Urothelium cell line (cell line): ENCODE data around the gene S100A7A.
"Not testable (repeated sequence)": the region's sequence is repeated elsewhere in the genome, so short reads cannot be mapped to it uniquely, and the experiment has no call there.

Experiments used
- DNase-seq: peaks from one replicate; pipeline ENCODE4 v3.0.0; 2011; ENCODE audit warnings: low spot score, mixed read lengths
- FAIRE-seq: peaks from 2 replicates; lab custom pipeline; 2011; peaks lifted over from hg19 to GRCh38; lab: Jason Lieb, UNC

S100A7A gene

DNA sequence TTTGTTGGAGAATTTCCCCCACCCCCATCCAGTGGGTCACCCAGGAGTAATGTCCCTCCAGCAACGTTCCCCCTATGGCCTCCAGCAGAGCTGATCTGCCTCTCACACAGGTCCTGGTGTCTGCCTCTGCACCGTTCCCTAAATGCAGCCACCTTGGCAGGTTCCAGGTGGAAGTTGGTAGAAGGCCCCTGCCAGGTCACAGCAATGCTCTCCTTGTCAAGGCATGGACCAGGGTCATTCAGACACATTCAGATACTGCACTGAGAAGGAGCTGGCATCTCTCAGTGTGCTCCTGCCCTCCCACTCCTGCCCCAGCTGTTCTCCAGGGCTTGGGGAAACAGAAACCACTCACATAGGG is 3.1 kb downstream of the S100A7A start:
- not testable (repeated sequence) for DNase-seq, FAIRE-seq

GRCh38 chr1:153420306-153420705 is 4.0 kb downstream of the S100A7A start:
- FAIRE-seq (peak; percentile 58), DNase-seq (no peak)

DNA sequence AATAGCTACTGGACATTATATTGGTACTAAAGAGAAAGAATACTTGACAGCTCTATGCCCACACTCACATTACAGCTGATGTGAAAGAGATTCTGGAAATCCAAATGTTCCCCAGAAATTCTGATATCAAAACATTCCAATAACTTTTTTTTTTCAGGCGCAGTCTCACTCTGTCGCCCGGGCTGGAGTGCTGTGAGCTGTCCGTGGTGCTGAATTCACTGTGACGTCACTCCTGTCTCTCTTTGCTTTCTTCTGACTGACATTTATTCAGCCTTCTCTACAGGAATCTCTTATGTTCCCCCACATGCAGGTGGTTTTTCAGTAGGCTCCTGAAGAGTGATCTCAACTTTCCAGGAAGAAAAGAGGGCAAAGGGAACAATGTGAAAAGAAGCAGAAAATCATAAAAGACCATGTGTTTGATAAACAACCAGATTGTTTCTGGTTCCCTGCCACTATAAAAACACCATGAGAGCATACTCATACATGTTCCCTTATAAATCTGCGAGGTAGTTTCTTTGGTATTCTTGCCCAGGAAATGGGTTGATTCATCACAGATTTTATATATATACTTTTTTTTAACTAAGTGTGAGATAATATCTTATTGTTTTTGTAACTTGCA is 6.2 kb downstream of the S100A7A start:
- DNase-seq, result peak; percentile 63
- no peak for FAIRE-seq

GRCh38 chr1:153426809-153427208 is 10.5 kb downstream of the S100A7A start:
- FAIRE-seq, result no peak
- no peak for DNase-seq

DNA sequence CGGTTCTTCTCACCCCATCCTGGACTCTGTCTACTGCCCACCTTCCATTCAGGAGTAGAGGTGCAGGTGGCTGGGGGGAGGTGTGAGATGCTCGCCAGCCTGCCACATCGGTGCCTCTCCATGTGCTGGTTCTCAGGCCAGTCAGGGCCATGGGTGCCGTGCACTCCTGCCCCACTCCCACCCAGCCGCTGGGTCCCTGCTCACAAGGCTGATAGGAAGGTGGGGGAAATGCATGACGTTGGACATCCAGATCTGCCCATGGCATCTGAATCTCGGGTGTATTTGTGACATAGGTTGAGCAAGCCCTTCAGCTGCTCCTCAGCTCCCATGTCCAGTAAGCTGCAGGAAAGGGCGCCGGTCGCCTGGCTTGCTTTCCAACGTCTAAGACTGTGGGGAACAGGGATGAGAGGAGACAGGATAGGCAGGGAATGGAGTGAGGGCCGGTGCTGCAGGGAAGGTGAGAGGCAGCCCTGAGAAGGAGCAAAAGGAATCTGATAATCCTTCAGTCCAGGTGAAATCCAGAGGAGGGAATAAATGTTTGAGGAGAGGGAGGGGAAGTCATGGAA is 11.8 kb downstream of the S100A7A start:
- DNase-seq, result no peak
- no peak for FAIRE-seq

DNA sequence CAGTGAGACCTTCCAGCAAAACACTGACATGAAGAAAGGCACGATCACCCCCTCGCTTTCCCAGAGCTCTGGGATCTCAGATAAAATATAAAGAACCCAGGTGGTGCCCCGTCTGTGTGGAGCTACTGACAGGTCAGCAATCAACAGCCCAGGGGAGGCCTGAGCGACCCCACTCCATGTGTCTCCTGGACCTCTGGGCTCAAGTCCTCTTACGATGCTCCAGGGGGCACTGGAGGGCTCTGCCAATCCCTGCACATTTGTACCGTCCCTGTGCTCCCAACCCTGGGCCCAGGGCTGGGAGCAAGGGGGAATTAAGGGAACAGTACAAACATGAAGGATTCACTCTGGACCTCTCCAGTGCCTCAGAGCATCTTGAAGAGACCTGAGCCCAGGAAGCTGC is 12.5 kb downstream of the S100A7A start:
- FAIRE-seq (no peak), DNase-seq (no peak)

DNA sequence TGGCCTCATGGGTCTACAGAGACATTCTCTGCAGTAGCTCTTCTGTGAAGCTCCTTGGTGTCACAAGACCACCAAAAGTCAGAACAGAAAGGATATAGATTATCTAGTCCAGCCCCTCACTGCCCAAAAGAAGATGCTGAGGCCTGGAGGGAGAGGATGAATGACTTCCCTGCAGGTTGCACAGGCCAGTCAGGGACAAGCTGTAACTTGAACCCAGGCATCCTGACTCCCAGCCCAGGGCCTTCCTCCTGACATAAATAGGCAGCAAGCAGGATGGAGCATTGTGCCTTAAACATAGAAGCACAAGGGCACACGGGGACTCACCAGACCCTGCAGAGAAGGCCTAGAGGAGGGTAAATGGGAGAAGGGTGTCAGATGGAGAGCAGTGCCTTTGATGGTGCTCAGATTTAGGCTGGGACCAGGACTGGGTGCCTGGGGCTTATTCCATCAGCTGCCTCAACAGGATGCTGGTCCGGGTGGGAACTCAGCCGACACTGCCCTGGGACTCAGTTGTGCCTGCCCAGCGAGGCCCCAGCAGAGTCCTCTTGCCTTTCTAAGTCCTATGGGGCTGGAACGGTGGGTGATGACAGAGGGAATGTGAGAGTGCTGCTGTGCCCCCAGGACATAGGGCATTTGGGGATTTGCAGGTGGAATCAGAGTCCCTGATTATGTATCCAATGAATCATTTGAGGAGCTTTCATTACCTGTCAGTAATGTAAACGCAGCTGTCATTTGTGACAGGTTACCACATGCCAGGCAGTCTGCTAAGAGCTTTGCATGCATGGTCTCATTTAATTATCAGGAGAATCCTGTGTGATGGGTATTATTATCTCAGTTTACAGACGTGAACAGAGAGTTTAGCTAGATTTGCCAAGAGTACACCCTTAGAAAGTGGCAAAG is 13.2 kb downstream of the S100A7A start:
- DNase-seq (no peak), FAIRE-seq (no peak)

GRCh38 chr1:153430166-153430553 is 13.8 kb downstream of the S100A7A start:
- FAIRE-seq, result no peak
- no peak for DNase-seq

GRCh38 chr1:153430561-153430960 is 14.2 kb downstream of the S100A7A start:
- DNase-seq (no peak), FAIRE-seq (no peak)

DNA sequence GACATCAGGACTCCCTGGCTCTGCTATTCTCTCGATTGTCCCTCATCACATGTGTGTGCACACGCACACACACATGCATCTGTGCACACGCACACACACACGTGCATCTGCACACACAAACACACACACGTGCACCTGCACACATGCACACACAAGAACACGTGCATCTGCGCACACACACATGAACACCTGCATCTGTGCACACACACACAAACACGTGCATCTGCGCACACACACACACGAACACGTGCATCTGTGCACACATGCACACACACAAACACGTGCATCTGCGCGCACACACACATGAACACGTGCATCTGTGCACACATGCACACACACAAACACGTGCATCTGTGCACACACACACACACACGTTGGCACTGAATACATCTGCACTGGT is 14.7 kb downstream of the S100A7A start:
- FAIRE-seq (peak; percentile 77), DNase-seq (no peak)

DNA sequence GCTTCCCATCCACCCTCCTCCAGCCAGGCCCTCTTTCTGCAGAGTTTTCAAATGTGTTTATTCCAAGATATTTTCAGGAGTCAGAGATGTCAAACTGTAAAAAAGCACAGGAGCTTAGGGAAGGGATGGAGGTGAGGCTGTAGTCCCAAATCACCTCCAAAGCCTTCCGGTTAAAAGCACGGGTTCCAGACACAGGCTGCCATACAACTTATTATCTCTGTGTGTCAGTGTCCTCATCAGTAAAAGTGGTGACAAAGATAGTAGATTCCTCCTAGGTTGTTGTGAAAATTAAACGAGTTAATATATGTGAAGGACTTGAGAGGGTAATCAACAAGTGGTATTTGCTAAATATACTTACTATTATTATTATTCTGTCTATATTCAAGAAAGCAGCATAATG is 15.1 kb downstream of the S100A7A start:
- no peak for DNase-seq
- no peak for FAIRE-seq

DNA sequence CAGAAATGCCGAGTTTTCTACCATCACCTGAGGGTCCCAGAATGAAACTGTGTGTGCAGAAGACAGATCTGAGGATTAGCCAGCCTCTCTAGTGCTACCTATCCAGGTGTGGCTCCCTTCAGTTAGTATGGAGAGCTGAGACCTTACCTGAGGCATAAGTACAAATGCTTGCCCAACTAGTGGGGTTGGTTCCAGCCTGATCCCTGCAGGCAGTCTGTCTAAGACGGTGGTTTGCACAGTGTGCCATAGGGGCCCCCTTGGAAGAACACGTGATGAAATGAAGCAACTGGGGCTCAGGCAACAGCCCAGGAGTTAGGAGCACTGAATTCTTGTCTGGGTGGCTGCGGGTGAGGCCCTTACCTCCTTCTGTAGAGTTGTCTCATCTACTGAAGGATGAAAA is 15.6 kb downstream of the S100A7A start:
- DNase-seq (no peak), FAIRE-seq (no peak)

GRCh38 chr1:153432874-153433681 is 16.8 kb downstream of the S100A7A start:
- FAIRE-seq, result no peak
- no peak for DNase-seq

DNA sequence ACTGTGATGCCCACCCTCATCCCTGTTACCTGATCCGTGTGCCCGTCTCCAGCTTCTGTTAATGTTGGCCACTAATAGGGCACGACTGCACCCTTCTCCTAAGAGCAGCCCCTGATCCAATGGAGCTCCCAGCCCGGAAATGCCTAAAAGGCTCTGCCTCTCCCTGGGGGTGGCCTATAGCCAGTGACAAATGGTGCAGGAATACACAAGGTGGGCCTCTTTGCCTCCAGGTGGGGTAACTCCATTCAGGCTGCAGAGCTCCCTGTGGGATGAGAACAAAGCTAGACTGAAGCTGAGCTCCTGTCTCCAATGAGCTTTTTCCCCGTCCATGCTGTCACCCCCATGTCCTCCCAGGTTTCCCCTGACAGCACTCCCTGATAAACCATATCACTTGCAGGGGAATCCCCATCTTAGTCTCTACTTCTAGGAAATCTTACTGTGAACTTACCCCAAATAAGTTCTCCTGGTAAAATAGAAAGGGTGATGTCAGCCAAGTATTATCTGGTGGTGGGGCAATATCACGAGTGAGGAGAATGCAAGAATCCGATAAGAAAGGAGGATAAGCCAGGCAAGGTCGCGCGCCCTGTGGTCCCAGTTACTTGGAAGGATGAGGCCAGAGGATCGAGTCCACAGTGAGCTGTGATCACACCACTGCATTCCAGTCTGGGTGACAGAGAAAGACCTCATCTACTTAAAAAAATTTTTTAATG is 18.6 kb downstream of the S100A7A start:
- no peak for DNase-seq
- no peak for FAIRE-seq

GRCh38 chr1:153437236-153437635 is 20.9 kb downstream of the S100A7A start:
- FAIRE-seq, result no peak
- DNase-seq, result no peak

GRCh38 chr1:153438599-153438998 is 22.3 kb downstream of the S100A7A start:
- FAIRE-seq (no peak), DNase-seq (no peak)

- DNase-seq, result no peak
- FAIRE-seq, result no peak
Measured at GRCh38 chr1:153439273-153439672, 23.0 kb downstream of the S100A7A start.

- DNase-seq (no peak), FAIRE-seq (no peak)
Measured at GRCh38 chr1:153441238-153441755, 25.0 kb downstream of the S100A7A start.

- DNase-seq, result no peak
- FAIRE-seq, result no peak
Measured at GRCh38 chr1:153443486-153443885, 27.2 kb downstream of the S100A7A start.

DNA sequence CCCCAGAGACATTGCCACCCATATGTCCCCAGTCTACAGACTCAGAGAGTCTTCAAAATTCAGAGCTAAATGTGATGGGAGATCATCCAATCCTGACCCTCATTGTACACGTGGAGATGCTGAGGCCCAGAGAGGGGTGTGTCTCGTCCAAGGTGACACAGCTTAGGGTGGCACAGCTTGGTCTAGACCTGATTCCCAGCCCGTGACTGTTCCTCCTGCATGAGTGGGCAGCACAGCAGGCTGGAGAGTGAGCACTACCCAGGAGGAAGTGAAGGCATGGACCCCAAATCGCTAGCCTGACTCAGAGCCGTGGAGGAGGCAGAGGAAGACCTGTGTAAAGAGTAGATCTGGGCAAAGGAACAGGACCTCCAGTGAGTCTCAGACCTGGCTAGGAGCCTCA is 27.8 kb downstream of the S100A7A start:
- DNase-seq (no peak), FAIRE-seq (no peak)
